KMS-11 (cell line): Measurements from ENCODE around the gene NEDD4L.
"Not testable (repeated sequence)": the region's sequence is repeated elsewhere in the genome, so short reads cannot be mapped to it uniquely, and the experiment has no call there.

Experiments
- H2AFZ ChIP-seq: fragments of 200-600 bp; sonication (generic); 2 replicates; pipeline ENCODE4 v1.6.1; 2016; ENCODE audit warnings: antibody characterized with exemption, mixed run types, low read depth
- H3K27ac ChIP-seq: fragments of 200-600 bp; sonication (generic); 2 replicates; pipeline ENCODE4 v1.6.1; 2016; ENCODE audit warnings: mild to moderate bottlenecking, mixed run types
- H3K27me3 ChIP-seq: fragments of 200-600 bp; sonication (generic); 2 replicates; pipeline ENCODE4 v1.6.1; 2017; ENCODE audit warnings: mild to moderate bottlenecking, low read depth, mixed run types, moderate library complexity; ENCODE audit not compliant: insufficient read depth
- H3K36me3 ChIP-seq: fragments of 200-600 bp; sonication (generic); 2 replicates; pipeline ENCODE4 v1.6.1; 2017; ENCODE audit warnings: mild to moderate bottlenecking, mixed run types; ENCODE audit not compliant: insufficient read depth
- H3K4me1 ChIP-seq: fragments of 200-600 bp; sonication (generic); 2 replicates; pipeline ENCODE4 v1.6.1; 2016; ENCODE audit warnings: mild to moderate bottlenecking, low read depth, mixed run types; ENCODE audit not compliant: poor library complexity, severe bottlenecking
- H3K4me2 ChIP-seq: fragments of 200-600 bp; sonication (generic); 2 replicates; pipeline ENCODE4 v1.7.0; 2016; ENCODE audit warnings: mild to moderate bottlenecking, mixed run types
- H3K4me3 ChIP-seq: fragments of 200-600 bp; sonication (generic); IDR thresholded peaks from 2 replicates; pipeline ENCODE4 v1.6.1; 2017; ENCODE audit warnings: low read depth, low read length, mixed read lengths; ENCODE audit not compliant: insufficient read depth
- H3K79me2 ChIP-seq: fragments of 200-600 bp; sonication (generic); 2 replicates; pipeline ENCODE4 v1.6.1; 2016; ENCODE audit warnings: low read depth, mixed run types; ENCODE audit not compliant: insufficient read depth
- H3K9ac ChIP-seq: fragments of 200-600 bp; sonication (generic); 2 replicates; pipeline ENCODE4 v1.6.1; 2016; ENCODE audit warnings: mild to moderate bottlenecking, mixed run types
- H4K20me1 ChIP-seq: fragments of 200-600 bp; sonication (generic); 2 replicates; pipeline ENCODE4 v1.6.1; 2016; ENCODE audit warnings: mild to moderate bottlenecking, mixed run types; ENCODE audit not compliant: insufficient read depth
- CTCF ChIP-seq: fragments of 200-600 bp; sonication (generic); conservative IDR thresholded peaks from 2 replicates; pipeline ENCODE4 v1.6.1; 2017; ENCODE audit warnings: low read depth, mild to moderate bottlenecking, antibody characterized with exemption, low read length, moderate library complexity, mixed read lengths

Gene NEDD4L

GRCh38 chr18:58276789-58277739 is 233.0 kb downstream of the NEDD4L start:
- no peaks in the 10 kb centered on the region for H4K20me1 ChIP-seq
- peaks cover 8% of the 10 kb centered on the region for H3K4me1 ChIP-seq
- H3K4me3 ChIP-seq: no peak overlapping the region
- H3K36me3 ChIP-seq: no peaks in the 10 kb centered on the region
- H3K27me3 ChIP-seq: no peaks in the 10 kb centered on the region
- H3K27ac ChIP-seq: no peak overlapping the region
- no peak overlapping the region for H3K4me2 ChIP-seq
- H2AFZ ChIP-seq: no peak overlapping the region
- no peak for TF ChIP-seq CTCF
- no peaks in the 10 kb centered on the region for H3K79me2 ChIP-seq
- H3K9ac ChIP-seq: no peak overlapping the region

- TF ChIP-seq CTCF: no peak
- H3K4me3 ChIP-seq: no peak overlapping the region
- no peak overlapping the region for H3K27ac ChIP-seq
- no peak overlapping the region for H3K4me2 ChIP-seq
- H3K27me3 ChIP-seq: no peaks in the 10 kb centered on the region
- no peak overlapping the region for H2AFZ ChIP-seq
- no peaks in the 10 kb centered on the region for H3K79me2 ChIP-seq
- no peaks in the 10 kb centered on the region for H4K20me1 ChIP-seq
- H3K36me3 ChIP-seq: no peaks in the 10 kb centered on the region
- no peaks in the 10 kb centered on the region for H3K4me1 ChIP-seq
- H3K9ac ChIP-seq: no peak overlapping the region
These were observed 235.6 kb downstream of the NEDD4L start for GRCh38 chr18:58279504-58280175.

GRCh38 chr18:58280191-58280590 is 236.2 kb downstream of the NEDD4L start:
- H3K4me3 ChIP-seq: no peak overlapping the region
- no peaks in the 10 kb centered on the region for H3K79me2 ChIP-seq
- H3K4me2 ChIP-seq: no peak overlapping the region
- H3K9ac ChIP-seq: no peak overlapping the region
- no peak overlapping the region for H2AFZ ChIP-seq
- TF ChIP-seq CTCF: no peak
- no peaks in the 10 kb centered on the region for H3K27me3 ChIP-seq
- no peaks in the 10 kb centered on the region for H4K20me1 ChIP-seq
- no peaks in the 10 kb centered on the region for H3K36me3 ChIP-seq
- H3K27ac ChIP-seq: no peak overlapping the region
- H3K4me1 ChIP-seq: no peaks in the 10 kb centered on the region

GRCh38 chr18:58282872-58283271 is 238.8 kb downstream of the NEDD4L start:
- H3K4me2 ChIP-seq, H3K27me3 ChIP-seq, H3K4me1 ChIP-seq, H3K4me3 ChIP-seq, H4K20me1 ChIP-seq, H3K27ac ChIP-seq, H3K9ac ChIP-seq, H3K79me2 ChIP-seq, H2AFZ ChIP-seq, H3K36me3 ChIP-seq: not testable (repeated sequence)
